Inflammatory macrophage (primary cell): ENCODE measurements around the gene BNIP1.
A peak's percentile ranks its signal among the peaks of the same experiment; 100 is the strongest.

ENCODE experiments used
- DNase-seq, 2 donors: peaks; one replicate each; pipeline ENCODE4 v3.0.0-alpha.2; 2020 to 2022

Gene BNIP1

GRCh38 chr5:173165177-173166016 lies 21.1 kb downstream of the BNIP1 start:
- DNase-seq = no peak

- DNase-seq = no peak
Measured at GRCh38 chr5:173172166-173172565, 27.8 kb downstream of the BNIP1 start.

- no peak for DNase-seq
Measured at GRCh38 chr5:173175523-173175922, 31.2 kb downstream of the BNIP1 start.

GRCh38 chr5:173178369-173178910 lies 34.1 kb downstream of the BNIP1 start:
- no peak for DNase-seq

- no peak for DNase-seq
Measured at GRCh38 chr5:173180331-173180730, 36.0 kb downstream of the BNIP1 start.

- no peak for DNase-seq
Measured at GRCh38 chr5:173187054-173187743, 42.9 kb downstream of the BNIP1 start.

GRCh38 chr5:173188280-173188679 lies 43.9 kb downstream of the BNIP1 start:
- no peak for DNase-seq

- DNase-seq = no peak
Measured at GRCh38 chr5:173191015-173191414, 46.7 kb downstream of the BNIP1 start.

GRCh38 chr5:173191561-173191960 lies 47.2 kb downstream of the BNIP1 start:
- no peak for DNase-seq

- DNase-seq = no peak
Measured at GRCh38 chr5:173192561-173192960, 48.2 kb downstream of the BNIP1 start.

- DNase-seq = no peak
Measured at GRCh38 chr5:173196133-173196952, 52.0 kb downstream of the BNIP1 start.

- no peak for DNase-seq
Measured at GRCh38 chr5:173197375-173197891, 53.1 kb downstream of the BNIP1 start.

- DNase-seq = no peak
Measured at GRCh38 chr5:173198049-173198448, 53.7 kb downstream of the BNIP1 start.

- DNase-seq = no peak
Measured at GRCh38 chr5:173200356-173200755, 56.0 kb downstream of the BNIP1 start.

GRCh38 chr5:173201636-173202265 lies 57.4 kb downstream of the BNIP1 start:
- DNase-seq = no peak

- DNase-seq = no peak
Measured at GRCh38 chr5:173202266-173202875, 58.0 kb downstream of the BNIP1 start.

- DNase-seq = peak; percentile 33 to 42
Measured at GRCh38 chr5:173204185-173204979, 60.1 kb downstream of the BNIP1 start.

GRCh38 chr5:173205916-173206315 lies 61.6 kb downstream of the BNIP1 start:
- no peak for DNase-seq

GRCh38 chr5:173208296-173208695 lies 64.0 kb downstream of the BNIP1 start:
- DNase-seq = no peak

- no peak for DNase-seq
Measured at GRCh38 chr5:173210877-173211276, 66.5 kb downstream of the BNIP1 start.

- no peak for DNase-seq
Measured at GRCh38 chr5:173211284-173211683, 67.0 kb downstream of the BNIP1 start.
